ENCODE results near the gene FOXK1. TPM values are rescaled to one million over a fixed set of nuclear protein-coding genes. Genes with fewer than 3 reads are reported as not detected.

FOXK1 gene
- total and polyA plus RNA-seq, 2 experiments from 2014 or later, result 2.3 to 12.7 TPM

DNA sequence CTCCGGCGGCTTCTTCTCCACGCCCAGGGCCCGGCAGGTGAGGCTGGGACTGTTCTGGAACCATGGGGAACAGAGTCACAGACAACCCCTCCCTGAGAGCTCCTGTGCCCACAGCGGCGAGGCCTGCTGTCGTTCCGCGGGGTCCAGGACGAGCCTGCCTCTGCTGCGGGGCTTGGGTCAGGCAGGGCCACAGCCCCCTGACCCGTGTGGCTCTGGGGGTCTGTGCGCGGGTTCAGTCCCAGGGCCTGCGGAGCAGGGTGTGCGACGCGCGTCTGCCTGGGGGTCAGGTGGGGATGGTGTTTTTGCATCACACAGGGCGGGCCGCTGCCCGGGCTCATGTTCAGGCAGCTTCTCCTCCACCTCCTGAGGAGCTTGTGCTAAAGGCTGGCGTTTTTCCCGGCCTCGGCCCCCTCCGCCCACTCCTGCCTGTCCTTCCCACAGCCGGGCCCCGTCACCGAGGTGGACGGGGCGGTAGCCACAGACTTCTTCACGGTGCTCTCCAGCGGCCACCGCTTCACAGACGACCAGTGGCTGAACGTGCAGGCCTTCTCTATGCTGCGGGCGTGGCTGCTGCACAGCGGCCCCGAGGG lies 101.8 kb downstream of the FOXK1 start:
- Mint-ChIP-seq H3K27me3 (ENCODE audit: insufficient read depth, low read depth, poor library complexity) (no peaks in the 10 kb centered on the region), H3K36me3 (ENCODE audit: low read depth) (peaks cover 18% of the 10 kb centered on the region), H3K9me3 (no peaks in the 10 kb centered on the region), H3K4me3 (no peak overlapping the region), H3K4me1 (no peaks in the 10 kb centered on the region), H3K27ac (no peak overlapping the region)
- H3K4me1 ChIP-seq (ENCODE audit: insufficient read depth), result no peaks in the 10 kb centered on the region
- 0 out of 2 replicates have a peak, but pooled peaks cover 5% of the 10 kb centered on the region for H3K79me2 ChIP-seq (replicated peaks; ENCODE audit: insufficient read depth)
- H3K4me2 ChIP-seq, result no peak overlapping the region
- H2AFZ ChIP-seq, result no peak overlapping the region
- TF ChIP-seq EZH2phosphoT487 (IDR thresholded peaks at IDR 0.05; ENCODE audit: unreplicated experiment) (no peak), EZH2 (IDR thresholded peaks at IDR 0.05; ENCODE audit: low read depth, unreplicated experiment) (no peak), POLR2AphosphoS5 (IDR thresholded peaks at IDR 0.05; ENCODE audit: low read depth) (no peak), NANOG (IDR thresholded peaks at IDR 0.05; ENCODE audit: borderline replicate concordance) (no peak), STAT1 (IDR thresholded peaks at IDR 0.05; ENCODE audit: unreplicated experiment) (no peak), CREB1 (CRISPR knock-in tag; IDR thresholded peaks at IDR 0.05; ENCODE audit: low read depth) (no peak), JUNB (IDR thresholded peaks at IDR 0.05; ENCODE audit: unreplicated experiment) (no peak)
- TF ChIP-seq, protein P1, sequence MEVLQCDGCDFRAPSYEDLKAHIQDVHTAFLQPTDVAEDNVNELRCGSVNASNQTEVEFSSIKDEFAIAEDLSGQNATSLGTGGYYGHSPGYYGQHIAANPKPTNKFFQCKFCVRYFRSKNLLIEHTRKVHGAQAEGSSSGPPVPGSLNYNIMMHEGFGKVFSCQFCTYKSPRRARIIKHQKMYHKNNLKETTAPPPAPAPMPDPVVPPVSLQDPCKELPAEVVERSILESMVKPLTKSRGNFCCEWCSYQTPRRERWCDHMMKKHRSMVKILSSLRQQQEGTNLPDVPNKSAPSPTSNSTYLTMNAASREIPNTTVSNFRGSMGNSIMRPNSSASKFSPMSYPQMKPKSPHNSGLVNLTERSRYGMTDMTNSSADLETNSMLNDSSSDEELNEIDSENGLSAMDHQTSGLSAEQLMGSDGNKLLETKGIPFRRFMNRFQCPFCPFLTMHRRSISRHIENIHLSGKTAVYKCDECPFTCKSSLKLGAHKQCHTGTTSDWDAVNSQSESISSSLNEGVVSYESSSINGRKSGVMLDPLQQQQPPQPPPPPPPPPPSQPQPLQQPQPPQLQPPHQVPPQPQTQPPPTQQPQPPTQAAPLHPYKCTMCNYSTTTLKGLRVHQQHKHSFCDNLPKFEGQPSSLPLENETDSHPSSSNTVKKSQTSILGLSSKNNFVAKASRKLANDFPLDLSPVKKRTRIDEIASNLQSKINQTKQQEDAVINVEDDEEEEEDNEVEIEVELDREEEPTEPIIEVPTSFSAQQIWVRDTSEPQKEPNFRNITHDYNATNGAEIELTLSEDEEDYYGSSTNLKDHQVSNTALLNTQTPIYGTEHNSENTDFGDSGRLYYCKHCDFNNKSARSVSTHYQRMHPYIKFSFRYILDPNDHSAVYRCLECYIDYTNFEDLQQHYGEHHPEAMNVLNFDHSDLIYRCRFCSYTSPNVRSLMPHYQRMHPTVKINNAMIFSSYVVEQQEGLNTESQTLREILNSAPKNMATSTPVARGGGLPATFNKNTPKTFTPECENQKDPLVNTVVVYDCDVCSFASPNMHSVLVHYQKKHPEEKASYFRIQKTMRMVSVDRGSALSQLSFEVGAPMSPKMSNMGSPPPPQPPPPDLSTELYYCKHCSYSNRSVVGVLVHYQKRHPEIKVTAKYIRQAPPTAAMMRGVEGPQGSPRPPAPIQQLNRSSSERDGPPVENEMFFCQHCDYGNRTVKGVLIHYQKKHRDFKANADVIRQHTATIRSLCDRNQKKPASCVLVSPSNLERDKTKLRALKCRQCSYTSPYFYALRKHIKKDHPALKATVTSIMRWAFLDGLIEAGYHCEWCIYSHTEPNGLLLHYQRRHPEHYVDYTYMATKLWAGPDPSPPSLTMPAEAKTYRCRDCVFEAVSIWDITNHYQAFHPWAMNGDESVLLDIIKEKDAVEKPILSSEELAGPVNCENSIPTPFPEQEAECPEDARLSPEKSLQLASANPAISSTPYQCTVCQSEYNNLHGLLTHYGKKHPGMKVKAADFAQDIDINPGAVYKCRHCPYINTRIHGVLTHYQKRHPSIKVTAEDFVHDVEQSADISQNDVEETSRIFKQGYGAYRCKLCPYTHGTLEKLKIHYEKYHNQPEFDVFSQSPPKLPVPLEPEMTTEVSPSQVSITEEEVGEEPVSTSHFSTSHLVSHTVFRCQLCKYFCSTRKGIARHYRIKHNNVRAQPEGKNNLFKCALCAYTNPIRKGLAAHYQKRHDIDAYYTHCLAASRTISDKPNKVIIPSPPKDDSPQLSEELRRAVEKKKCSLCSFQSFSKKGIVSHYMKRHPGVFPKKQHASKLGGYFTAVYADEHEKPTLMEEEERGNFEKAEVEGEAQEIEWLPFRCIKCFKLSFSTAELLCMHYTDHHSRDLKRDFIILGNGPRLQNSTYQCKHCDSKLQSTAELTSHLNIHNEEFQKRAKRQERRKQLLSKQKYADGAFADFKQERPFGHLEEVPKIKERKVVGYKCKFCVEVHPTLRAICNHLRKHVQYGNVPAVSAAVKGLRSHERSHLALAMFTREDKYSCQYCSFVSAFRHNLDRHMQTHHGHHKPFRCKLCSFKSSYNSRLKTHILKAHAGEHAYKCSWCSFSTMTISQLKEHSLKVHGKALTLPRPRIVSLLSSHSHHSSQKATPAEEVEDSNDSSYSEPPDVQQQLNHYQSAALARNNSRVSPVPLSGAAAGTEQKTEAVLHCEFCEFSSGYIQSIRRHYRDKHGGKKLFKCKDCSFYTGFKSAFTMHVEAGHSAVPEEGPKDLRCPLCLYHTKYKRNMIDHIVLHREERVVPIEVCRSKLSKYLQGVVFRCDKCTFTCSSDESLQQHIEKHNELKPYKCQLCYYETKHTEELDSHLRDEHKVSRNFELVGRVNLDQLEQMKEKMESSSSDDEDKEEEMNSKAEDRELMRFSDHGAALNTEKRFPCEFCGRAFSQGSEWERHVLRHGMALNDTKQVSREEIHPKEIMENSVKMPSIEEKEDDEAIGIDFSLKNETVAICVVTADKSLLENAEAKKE (CRISPR knock-in tag; IDR thresholded peaks at IDR 0.05), result no peak
- TF ChIP-seq, protein P2, sequence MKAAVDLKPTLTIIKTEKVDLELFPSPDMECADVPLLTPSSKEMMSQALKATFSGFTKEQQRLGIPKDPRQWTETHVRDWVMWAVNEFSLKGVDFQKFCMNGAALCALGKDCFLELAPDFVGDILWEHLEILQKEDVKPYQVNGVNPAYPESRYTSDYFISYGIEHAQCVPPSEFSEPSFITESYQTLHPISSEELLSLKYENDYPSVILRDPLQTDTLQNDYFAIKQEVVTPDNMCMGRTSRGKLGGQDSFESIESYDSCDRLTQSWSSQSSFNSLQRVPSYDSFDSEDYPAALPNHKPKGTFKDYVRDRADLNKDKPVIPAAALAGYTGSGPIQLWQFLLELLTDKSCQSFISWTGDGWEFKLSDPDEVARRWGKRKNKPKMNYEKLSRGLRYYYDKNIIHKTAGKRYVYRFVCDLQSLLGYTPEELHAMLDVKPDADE (IDR thresholded peaks at IDR 0.05), result no peak
- TF ChIP-seq, protein P3, sequence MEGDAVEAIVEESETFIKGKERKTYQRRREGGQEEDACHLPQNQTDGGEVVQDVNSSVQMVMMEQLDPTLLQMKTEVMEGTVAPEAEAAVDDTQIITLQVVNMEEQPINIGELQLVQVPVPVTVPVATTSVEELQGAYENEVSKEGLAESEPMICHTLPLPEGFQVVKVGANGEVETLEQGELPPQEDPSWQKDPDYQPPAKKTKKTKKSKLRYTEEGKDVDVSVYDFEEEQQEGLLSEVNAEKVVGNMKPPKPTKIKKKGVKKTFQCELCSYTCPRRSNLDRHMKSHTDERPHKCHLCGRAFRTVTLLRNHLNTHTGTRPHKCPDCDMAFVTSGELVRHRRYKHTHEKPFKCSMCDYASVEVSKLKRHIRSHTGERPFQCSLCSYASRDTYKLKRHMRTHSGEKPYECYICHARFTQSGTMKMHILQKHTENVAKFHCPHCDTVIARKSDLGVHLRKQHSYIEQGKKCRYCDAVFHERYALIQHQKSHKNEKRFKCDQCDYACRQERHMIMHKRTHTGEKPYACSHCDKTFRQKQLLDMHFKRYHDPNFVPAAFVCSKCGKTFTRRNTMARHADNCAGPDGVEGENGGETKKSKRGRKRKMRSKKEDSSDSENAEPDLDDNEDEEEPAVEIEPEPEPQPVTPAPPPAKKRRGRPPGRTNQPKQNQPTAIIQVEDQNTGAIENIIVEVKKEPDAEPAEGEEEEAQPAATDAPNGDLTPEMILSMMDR (conservative IDR thresholded peaks at IDR 0.05; ENCODE audit: low read depth in 2 of 2), result no peak
- no peak for DNase-seq (ENCODE audit: low spot score)
- H3K4me3 ChIP-seq, result no peak overlapping the region
- no peaks in the 10 kb centered on the region for H3K27me3 ChIP-seq (ENCODE audit: insufficient read depth)
- no peak for ATAC-seq
- no peak overlapping the region for H3K27ac ChIP-seq (ENCODE audit: low read depth)
- no peaks in the 10 kb centered on the region; the same call in 1 of the 2 replicates for H4K20me1 ChIP-seq (replicated peaks; ENCODE audit: insufficient read depth)
- H3K36me3 ChIP-seq (ENCODE audit: insufficient read depth), result no peaks in the 10 kb centered on the region; the same call in 1 of the 2 replicates
- no peaks in the 10 kb centered on the region for H3K9me2 ChIP-seq (ENCODE audit: insufficient read depth)
- no peaks in the 10 kb centered on the region for H3F3A ChIP-seq (replicated peaks; ENCODE audit: low read depth)
